A673 (cell line): ENCODE data around the gene RGS9BP. TPM values are rescaled to one million over a fixed set of nuclear protein-coding genes. Genes with fewer than 3 reads are reported as not detected.
A peak's percentile ranks its signal among the peaks of the same experiment; 100 is the strongest.

Experiments used
- BruUV-seq: library from RNA; stranded (reverse); fragments of 400-500 nt; replicated peaks from 2 replicates; lab custom pipeline; 2021; lab: Mats Ljungman, UMichigan
- CTCF ChIA-PET: fragments of 300-600 bp; sonication (Branson Sonifier 250); formaldehyde crosslinking; loops from one replicate; lab custom pipeline; 2022; ENCODE audit warnings: antibody characterized with exemption; lab: Charles Lee
- POLR2A ChIA-PET: fragments of 300-600 bp; sonication (Branson Sonifier 250); formaldehyde crosslinking; loops from one replicate; lab custom pipeline; 2022; ENCODE audit warnings: antibody characterized with exemption; ENCODE audit not compliant: low non-redundant PET; lab: Charles Lee
- DNase-seq: peaks from one replicate; pipeline ENCODE4 v3.0.0-alpha.2; 2015; ENCODE audit warnings: low spot score
- H3K27ac ChIP-seq: fragments of 200-600 bp; sonication (generic); 2 replicates; pipeline ENCODE4 v1.5.1; 2016; ENCODE audit warnings: mixed run types, low read depth, mild to moderate bottlenecking, mixed read lengths, antibody characterized with exemption, low read length; ENCODE audit not compliant: poor library complexity, severe bottlenecking
- H3K27me3 ChIP-seq: fragments of 200-600 bp; sonication (generic); replicated peaks from 2 replicates; pipeline ENCODE4 v1.6.1; 2017; ENCODE audit warnings: mixed run types, low read depth, mild to moderate bottlenecking, mixed read lengths, antibody characterized with exemption, low read length; ENCODE audit not compliant: insufficient read depth, poor library complexity
- H3K36me3 ChIP-seq: fragments of 200-600 bp; sonication (generic); 2 replicates; pipeline ENCODE4 v1.6.1; 2016; ENCODE audit warnings: mixed run types, mild to moderate bottlenecking, mixed read lengths, antibody characterized with exemption, low read length; ENCODE audit not compliant: insufficient read depth, poor library complexity, severe bottlenecking
- H3K4me1 ChIP-seq: fragments of 200-600 bp; sonication (generic); 2 replicates; pipeline ENCODE4 v1.6.1; 2017; ENCODE audit warnings: mixed run types, mild to moderate bottlenecking, mixed read lengths, antibody characterized with exemption, low read length; ENCODE audit not compliant: insufficient read depth, poor library complexity, severe bottlenecking
- H3K4me3 ChIP-seq: fragments of 200-600 bp; sonication (generic); 2 replicates; pipeline ENCODE4 v1.5.1; 2016; ENCODE audit warnings: low read depth, mixed run types, mild to moderate bottlenecking, mixed read lengths, low read length; ENCODE audit not compliant: poor library complexity, severe bottlenecking
- H3K9me3 ChIP-seq: fragments of 200-600 bp; sonication (generic); 2 replicates; pipeline ENCODE4 v1.6.1; 2016; ENCODE audit warnings: mixed run types, low read depth, mild to moderate bottlenecking, mixed read lengths, antibody characterized with exemption, low read length; ENCODE audit not compliant: poor library complexity, severe bottlenecking
- EZH2 ChIP-seq: fragments of 200-600 bp; sonication (generic); IDR thresholded peaks from 2 replicates; pipeline ENCODE4 v1.6.1; 2017; ENCODE audit warnings: borderline replicate concordance, low read depth, mild to moderate bottlenecking, mixed read lengths, antibody characterized with exemption, low read length; ENCODE audit not compliant: poor library complexity, severe bottlenecking
- intact Hi-C: fragments of 100-400 bp; cut with micrococcal nuclease; formaldehyde crosslinking; loops from one replicate; pipeline ENCODE4 v1.10.0; 2022; ENCODE audit not compliant: unreplicated experiment
- total RNA-seq: library from RNA; stranded (reverse); gene quantifications from 2 replicates; pipeline ENCODE4 v1.2.3, GENCODE V29; 2021
- TF ChIP-seq, protein P1 (sequence below): fragments of 300-800, 200-600 bp; sonication (generic); conservative IDR thresholded peaks from 2 replicates; pipeline ENCODE4 v1.5.1; 2017; ENCODE audit warnings: low read depth, mild to moderate bottlenecking, antibody characterized with exemption, low read length, moderate library complexity, mixed read lengths

RGS9BP gene
- total RNA-seq, 1 experiment from 2014 or later = 0.15 TPM

DNA sequence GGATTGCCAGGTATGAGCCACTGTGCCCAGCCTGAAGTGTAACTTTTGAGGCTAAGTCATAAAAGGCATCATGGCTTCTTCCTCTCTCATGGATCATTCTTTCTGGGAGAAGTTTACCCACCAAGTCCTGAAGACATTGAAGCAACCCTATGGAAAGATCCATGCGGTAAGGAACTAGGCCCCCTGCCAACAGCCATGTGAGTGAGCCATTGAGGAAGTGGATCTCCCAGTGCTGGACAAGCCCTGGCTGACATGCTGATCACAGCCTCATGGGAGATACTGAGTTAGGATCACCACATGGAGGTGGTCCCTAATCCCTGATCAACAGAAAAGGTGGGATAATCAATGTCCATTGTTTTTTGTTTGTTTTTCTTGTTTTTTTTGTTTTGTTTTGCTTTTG lies 12.7 kb downstream of the RGS9BP start:
- no TSS peak for BruUV-seq
- H3K9me3 ChIP-seq = no peaks in the 10 kb centered on the region
- CTCF ChIA-PET = no interaction called here
- H3K4me1 ChIP-seq = no peaks in the 10 kb centered on the region
- H3K27ac ChIP-seq = no peak overlapping the region
- intact Hi-C loops = no loop called here
- no peaks in the 10 kb centered on the region for H3K27me3 ChIP-seq
- H3K36me3 ChIP-seq = no peaks in the 10 kb centered on the region
- POLR2A ChIA-PET = interaction anchor here (0.6 kb wide), 2 partner anchors 12 to 848 kb away, joined by 3 to 4 read pairs; no protein-coding TSS in a partner anchor
- TF ChIP-seq, protein P1, sequence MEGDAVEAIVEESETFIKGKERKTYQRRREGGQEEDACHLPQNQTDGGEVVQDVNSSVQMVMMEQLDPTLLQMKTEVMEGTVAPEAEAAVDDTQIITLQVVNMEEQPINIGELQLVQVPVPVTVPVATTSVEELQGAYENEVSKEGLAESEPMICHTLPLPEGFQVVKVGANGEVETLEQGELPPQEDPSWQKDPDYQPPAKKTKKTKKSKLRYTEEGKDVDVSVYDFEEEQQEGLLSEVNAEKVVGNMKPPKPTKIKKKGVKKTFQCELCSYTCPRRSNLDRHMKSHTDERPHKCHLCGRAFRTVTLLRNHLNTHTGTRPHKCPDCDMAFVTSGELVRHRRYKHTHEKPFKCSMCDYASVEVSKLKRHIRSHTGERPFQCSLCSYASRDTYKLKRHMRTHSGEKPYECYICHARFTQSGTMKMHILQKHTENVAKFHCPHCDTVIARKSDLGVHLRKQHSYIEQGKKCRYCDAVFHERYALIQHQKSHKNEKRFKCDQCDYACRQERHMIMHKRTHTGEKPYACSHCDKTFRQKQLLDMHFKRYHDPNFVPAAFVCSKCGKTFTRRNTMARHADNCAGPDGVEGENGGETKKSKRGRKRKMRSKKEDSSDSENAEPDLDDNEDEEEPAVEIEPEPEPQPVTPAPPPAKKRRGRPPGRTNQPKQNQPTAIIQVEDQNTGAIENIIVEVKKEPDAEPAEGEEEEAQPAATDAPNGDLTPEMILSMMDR = no peak
- TF ChIP-seq EZH2 = no peak
- no peak overlapping the region for H3K4me3 ChIP-seq
- DNase-seq = no peak

DNA sequence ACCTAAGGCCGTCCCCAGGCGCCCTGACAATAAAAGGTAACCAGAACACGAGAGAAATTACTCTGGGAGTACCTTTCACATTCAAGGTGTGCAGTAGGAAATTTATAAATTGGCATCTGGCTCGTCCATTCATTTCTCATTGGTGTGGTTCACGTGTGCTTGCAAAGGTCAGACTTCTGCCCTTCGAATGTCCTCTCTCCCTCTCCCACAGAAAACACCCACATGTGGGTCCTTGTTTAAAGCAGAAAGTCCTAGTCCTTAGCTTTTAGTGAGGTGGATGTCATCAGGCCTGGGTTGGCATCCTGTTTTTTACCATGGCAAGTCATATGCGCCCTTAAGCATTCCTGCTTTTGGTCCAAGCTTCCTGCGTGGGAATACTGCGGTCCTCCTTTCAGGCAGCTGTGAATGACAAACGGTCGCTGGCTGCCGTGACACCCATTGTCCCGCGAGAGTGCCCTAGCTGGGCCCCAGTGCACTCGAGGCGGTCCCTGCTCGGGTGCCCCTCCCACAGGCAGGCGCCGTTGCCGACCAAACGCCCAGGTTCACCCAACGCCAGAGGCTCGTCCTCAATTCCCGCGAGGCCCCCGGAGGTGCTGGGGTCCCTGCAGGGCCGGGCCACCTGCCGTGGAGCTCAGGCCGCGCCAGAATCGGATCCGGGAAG lies 15.8 kb downstream of the RGS9BP start, which contains the start of gene NUDT19:
TSS of gene NUDT19 (plus strand) at position 531 of the 661 bp plus-strand sequence. CDS start 140 bp downstream, outside the sequence.
- BruUV-seq = no TSS peak
- H3K4me1 ChIP-seq = no peaks in the 10 kb centered on the region
- DNase-seq = peak; percentile 88

DNA sequence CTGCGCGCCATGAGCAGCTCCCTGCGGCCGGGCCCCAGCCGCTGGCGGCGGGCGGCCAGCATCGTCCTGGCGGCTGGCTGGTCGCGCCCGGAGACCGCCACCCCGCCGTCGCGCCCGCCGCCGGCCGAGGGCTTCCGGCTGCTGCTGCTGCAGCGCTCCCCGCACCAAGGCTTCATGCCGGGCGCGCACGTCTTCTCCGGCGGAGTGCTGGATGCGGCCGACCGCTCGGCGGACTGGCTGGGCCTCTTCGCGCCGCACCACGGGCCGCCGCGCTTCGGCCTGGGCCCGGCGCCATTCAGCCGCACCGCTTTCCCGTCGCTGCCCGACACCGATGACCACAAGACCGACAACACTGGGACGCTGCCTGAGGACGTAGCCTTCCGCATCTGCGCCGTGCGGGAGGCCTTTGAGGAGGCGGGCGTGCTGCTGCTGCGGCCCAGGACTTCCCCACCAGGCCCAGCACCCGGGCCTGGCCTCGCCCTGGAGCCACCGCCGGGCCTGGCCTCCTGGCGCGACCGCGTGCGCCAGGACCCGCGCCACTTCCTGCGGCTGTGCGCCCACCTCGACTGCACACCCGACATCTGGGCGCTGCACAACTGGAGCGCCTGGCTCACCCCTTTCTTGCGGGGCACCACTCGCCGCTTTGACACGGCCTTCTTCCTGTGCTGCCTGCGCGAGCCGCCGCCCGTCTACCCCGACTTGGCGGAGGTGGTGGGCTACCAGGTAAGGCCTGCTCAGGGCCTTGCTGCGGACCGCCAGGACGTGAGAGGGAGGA lies 16.5 kb downstream of the RGS9BP start:
- TSS peak; percentile 27 for BruUV-seq
- ChIA-PET CTCF (no interaction called here), POLR2A (no interaction called here)
- no peaks in the 10 kb centered on the region for H3K36me3 ChIP-seq
- no peaks in the 10 kb centered on the region for H3K9me3 ChIP-seq
- H3K27ac ChIP-seq = peak overlapping the region; percentile 81
- H3K27me3 ChIP-seq = no peaks in the 10 kb centered on the region
- peak; percentile 54 for DNase-seq
- H3K4me1 ChIP-seq = no peaks in the 10 kb centered on the region
- peak overlapping the region; percentile 62 for H3K4me3 ChIP-seq
- TF ChIP-seq, protein P1 = no peak
- TF ChIP-seq EZH2 = no peak
- intact Hi-C loops = loop anchor here (5.0 kb wide), 1 partner anchor 280 kb away; the partner anchor contains the start of genes CEP89 and FAAP24

More for the DNA sequence above, 15.8 kb downstream of the RGS9BP start, which contains the start of gene NUDT19:
- intact Hi-C loops = loop anchor here (5.0 kb wide), 1 partner anchor 281 kb away; the partner anchor contains the start of genes CEP89 and FAAP24
- no peaks in the 10 kb centered on the region for H3K9me3 ChIP-seq
- no peaks in the 10 kb centered on the region for H3K27me3 ChIP-seq
- no peaks in the 10 kb centered on the region for H3K36me3 ChIP-seq
- POLR2A ChIA-PET = no interaction called here
- H3K4me3 ChIP-seq = peak within 1 kb of the TSS; percentile 62
- TF ChIP-seq, protein P1 = no peak
- TF ChIP-seq EZH2 = no peak
- peak within 1 kb of the TSS; percentile 81 for H3K27ac ChIP-seq
- CTCF ChIA-PET = no interaction called here
